Measurements from ENCODE around the gene RUNDC1. TPM values are rescaled to one million over a fixed set of nuclear protein-coding genes. Genes with fewer than 3 reads are reported as not detected.

The RUNDC1 gene
- polyA plus RNA-seq, 1 experiment: 12.9 TPM

DNA sequence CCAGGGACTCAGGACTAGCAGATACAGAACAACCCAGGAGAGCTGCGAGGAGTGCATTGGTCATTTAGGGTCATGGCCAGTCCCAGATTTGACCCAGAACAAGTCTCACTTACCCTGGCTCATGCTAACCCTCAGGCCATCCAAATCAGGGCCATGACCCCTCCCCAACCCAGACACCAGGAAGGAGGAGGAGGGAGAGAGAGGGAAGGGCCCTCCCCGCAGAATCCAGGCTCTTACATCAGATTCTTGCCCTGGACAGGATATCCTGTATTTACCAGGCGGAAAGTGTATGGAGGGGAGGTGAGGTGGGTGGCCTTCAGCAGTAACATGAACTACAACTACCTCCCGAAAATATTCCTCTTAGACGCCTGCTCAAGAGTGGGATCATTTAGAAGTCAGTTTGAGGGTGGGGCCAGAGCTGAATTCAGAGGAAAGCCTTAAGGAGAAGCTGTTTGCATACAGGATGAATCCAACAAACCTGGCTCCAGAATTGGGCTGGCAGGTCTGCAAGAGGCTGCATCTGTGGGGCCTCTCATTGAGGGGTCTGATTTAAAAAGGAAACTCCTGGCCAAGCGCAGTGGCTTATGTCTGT is 39.8 kb downstream of the RUNDC1 start:
- Histone ChIP-seq H3K4me3 (ENCODE audit: low read depth, low read length) (no peak overlapping the region), H3K27me3 (ENCODE audit: control insufficient read depth, insufficient read depth, low read length) (peaks cover 2% of the 10 kb centered on the region; the same call in 1 of the 2 replicates), H3K36me3 (ENCODE audit: control insufficient read depth, insufficient read depth, low read length) (peaks cover 19% of the 10 kb centered on the region)
- POLR2A ChIA-PET: no interaction called here
- CTCF ChIA-PET: interaction anchor here (0.9 to 1.0 kb wide), 2 partner anchors 18 to 177 kb away, joined by 3 read pairs; no protein-coding TSS in a partner anchor
- DNase-seq (ENCODE audit: low read depth): no peak
- no peak for TF ChIP-seq CTCF (IDR thresholded peaks at IDR 0.05; ENCODE audit: insufficient read depth, low read depth, low read length)

- CTCF ChIA-PET: interaction anchor here (0.6 to 1.0 kb wide), 3 partner anchors 19 to 402 kb away, joined by 3 read pairs; no protein-coding TSS in a partner anchor
- Histone ChIP-seq H3K27me3 (ENCODE audit: control insufficient read depth, insufficient read depth, low read length) (peaks cover 2% of the 10 kb centered on the region; the same call in 1 of the 2 replicates), H3K4me3 (ENCODE audit: low read depth, low read length) (peak overlapping the region; percentile 100), H3K36me3 (ENCODE audit: control insufficient read depth, insufficient read depth, low read length) (peaks cover 14% of the 10 kb centered on the region)
- POLR2A ChIA-PET: no interaction called here
- no peak for TF ChIP-seq CTCF (IDR thresholded peaks at IDR 0.05; ENCODE audit: insufficient read depth, low read depth, low read length)
- no peak for DNase-seq (ENCODE audit: low read depth)
Measured at GRCh38 chr17:43020789-43021740, 40.7 kb downstream of the RUNDC1 start.

DNA sequence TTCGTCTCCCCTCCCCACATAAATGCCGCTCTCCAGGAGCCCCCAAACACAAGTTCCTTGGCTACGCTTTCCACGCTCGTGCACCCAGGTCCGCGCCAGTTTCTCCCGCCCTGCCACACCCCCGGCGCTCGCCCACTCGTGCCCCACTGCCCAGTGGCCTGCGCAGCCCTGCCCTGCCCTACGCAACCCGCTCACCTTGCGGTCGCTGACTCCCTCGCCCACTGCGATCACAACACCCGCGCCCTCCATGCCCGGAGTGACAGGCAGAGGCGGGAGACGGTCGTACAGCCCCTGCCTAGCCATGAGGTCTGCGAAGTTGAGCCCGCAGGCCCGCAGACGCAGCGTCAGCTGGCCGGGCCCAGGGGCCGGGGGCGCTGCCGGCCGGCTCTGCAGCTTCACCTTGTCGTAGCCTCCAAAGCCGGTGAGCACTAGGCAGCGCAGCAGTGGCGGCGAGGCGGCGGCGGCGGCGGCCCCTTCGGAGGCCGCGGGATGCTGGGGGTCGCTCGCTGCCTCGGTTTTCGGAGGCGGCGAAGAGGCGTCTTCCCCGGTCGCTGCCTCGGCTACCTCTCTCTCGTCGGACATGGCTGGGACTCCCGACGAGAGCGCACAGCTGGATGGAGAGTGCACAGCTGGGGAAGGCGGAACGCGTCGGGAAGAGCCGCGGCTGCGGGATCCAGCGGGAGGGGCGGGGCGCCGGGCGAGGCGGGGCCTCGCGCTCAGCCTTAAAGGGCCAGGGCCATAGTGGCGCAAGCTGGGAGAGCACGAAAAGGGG is 41.6 kb downstream of the RUNDC1 start, which contains the start of gene VAT1:
VAT1 (minus strand) TSS at position 645 of the 772 bp plus-strand sequence; CDS start at position 582, 63 bp downstream.
- no peak for TF ChIP-seq CTCF (IDR thresholded peaks at IDR 0.05; ENCODE audit: insufficient read depth, low read depth, low read length)
- POLR2A ChIA-PET: interaction anchor here (0.6 kb wide), 1 partner anchor 198 kb away, joined by 3 read pairs; the partner anchor contains the start of gene BECN1
- CTCF ChIA-PET: interaction anchor here (0.6 kb wide), 2 partner anchors 314 to 401 kb away, joined by 3 read pairs; no protein-coding TSS in a partner anchor

DNA sequence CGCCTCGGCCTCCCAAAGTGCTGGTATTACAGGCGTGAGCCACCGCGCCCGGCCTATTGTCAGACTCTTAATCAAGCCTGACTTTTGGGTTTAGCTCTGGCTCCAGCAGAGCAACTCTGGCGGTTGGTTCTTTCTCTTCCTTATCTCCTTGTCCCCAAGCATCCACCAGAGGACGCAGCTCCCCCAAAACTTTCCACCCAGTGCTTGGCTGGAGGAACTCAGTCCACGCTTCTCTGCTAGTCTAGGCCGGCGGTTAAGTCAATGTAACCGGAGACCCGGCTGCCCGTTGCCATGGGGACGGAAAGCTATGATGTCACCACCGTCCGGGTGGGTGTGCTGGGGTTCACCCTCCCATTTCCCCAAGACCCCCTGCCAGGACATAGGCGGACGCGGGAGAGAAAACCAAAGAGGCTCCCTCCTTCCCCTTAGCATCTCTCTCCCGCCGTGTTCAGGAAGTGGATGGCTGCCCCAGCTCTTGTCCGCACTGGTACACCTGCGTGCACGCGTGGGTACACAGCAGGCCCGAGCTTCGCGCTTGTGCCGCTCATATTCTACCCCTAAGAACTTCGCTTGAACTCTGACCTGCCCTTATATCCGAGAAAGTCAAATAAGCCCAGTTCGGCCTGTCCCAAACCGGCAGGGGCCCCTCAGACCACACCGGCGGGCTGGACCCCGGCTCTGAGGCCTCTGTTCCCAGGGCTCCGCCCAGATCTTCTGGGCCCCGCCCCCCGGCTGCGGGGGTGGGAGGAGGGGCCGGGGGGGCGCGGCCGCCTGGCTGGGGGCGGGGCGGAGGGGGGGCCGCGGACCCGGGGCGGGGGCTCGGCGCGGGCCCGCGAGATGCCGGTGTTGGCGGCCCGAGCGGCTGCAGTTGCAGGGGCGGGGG is 44.3 kb downstream of the RUNDC1 start, which contains the start of gene RND2:
RND2 (plus strand) TSS at position 825 of the 883 bp plus-strand sequence. CDS start 117 bp downstream, outside the sequence.
- Histone ChIP-seq H3K36me3 (ENCODE audit: control insufficient read depth, insufficient read depth, low read length) (no peaks in the 10 kb centered on the region), H3K4me3 (ENCODE audit: low read depth, low read length) (peak within 1 kb of the TSS; percentile 50), H3K27me3 (ENCODE audit: control insufficient read depth, insufficient read depth, low read length) (peaks cover 2% of the 10 kb centered on the region; the same call in 1 of the 2 replicates)
- peak; percentile 90 for TF ChIP-seq CTCF (IDR thresholded peaks at IDR 0.05; ENCODE audit: insufficient read depth, low read depth, low read length)
- peak; percentile 72 for DNase-seq (ENCODE audit: low read depth)
- ChIA-PET CTCF (interaction anchor here (0.6 to 1.9 kb wide), 25 partner anchors 9 to 332 kb away, joined by 3 to 12 read pairs (median 5); partner anchors contain the start of genes BRCA1 and TMEM106A), POLR2A (interaction anchor here (0.8 kb wide), 3 partner anchors 100 to 343 kb away, joined by 3 read pairs; partner anchors contain the start of gene BRCA1)

More for the DNA sequence above, 41.6 kb downstream of the RUNDC1 start, which contains the start of gene VAT1:
- H3K4me3 ChIP-seq (ENCODE audit: low read depth, low read length): peak within 1 kb of the TSS; percentile 100
- no peak for DNase-seq (ENCODE audit: low read depth)
- H3K36me3 ChIP-seq (ENCODE audit: control insufficient read depth, insufficient read depth, low read length): peaks cover 11% of the 10 kb centered on the region
- H3K27me3 ChIP-seq (ENCODE audit: control insufficient read depth, insufficient read depth, low read length): peaks cover 2% of the 10 kb centered on the region; the same call in 1 of the 2 replicates
